Activated T-cell treated with anti-CD3 and anti-CD28 coated beads, Interleukin-2, amount 50 U/mL, for 1 hour (primary cell): ENCODE data around the gene METTL25.

ENCODE experiments used
- DNase-seq: peaks from one replicate; pipeline ENCODE4 v3.0.0-alpha.2; 2020

METTL25 gene

DNA sequence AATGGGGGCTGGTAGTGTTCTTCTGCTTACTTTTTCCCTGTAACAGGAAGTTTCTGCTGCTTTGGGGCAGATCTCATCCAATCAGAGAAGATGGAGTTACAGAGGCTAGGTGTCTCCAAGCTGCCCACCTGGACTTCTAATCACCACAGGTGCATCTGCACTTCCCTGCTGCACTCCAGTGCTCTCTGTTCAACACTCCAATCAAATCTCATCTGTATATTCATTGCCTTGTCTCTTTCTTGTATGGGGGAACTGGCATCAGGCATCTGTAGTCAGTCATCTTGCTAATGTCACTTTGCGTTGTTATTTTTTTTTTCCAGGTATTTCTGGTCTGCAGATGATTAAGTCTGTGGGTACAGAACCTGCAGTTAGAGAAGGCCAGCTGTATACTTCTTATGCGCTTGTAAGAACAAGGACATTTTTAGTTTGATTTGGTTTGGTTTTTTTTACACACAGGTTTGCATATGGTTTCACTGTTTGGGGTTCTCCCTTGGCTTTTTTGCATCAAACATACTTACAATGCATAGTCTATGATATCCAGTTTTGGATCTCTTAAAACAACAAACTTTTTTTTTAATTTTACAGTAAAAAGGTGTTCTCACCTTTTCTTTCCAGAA lies 116.0 kb downstream of the METTL25 start:
- DNase-seq: no peak

- no peak for DNase-seq
Measured at GRCh38 chr12:82474798-82475184, 116.5 kb downstream of the METTL25 start.

GRCh38 chr12:82475211-82475610 lies 116.9 kb downstream of the METTL25 start:
- DNase-seq: no peak

DNA sequence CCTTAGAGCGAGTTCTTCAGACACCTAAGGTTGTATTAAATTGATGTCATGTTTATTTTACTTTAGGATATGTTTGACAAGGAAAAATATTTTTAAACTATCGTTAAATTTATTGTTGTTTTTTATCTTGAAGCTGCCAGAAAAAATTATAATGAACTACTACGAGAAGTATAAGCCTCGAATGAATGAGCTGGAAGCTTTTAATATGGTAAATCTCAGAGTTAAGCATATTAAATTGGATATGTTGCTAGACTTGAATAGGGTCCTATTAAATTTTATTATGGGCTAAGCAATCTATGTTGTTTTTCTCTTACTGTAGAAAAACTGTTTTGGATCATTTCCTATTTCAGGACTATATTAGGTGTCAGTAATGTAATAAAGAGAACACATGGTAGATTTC lies 118.2 kb downstream of the METTL25 start:
- no peak for DNase-seq

DNA sequence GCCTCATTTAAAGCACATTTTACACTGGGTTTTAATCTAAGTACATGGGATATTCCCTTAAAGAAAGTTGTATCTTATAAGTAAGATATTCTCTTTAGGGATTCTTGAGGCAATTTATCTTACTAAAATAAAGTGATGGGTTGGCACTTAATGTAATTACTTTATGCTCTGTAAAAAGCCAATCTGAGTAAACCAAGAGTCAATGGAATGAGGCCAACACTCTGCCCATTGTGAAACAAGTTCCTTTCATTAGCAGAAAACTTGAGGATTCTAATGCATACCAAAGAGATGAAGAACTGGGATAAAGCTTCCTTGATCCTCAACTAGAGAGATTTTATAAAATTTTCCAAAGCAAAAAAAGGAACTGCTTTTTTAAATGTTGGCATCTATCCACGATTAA lies 121.2 kb downstream of the METTL25 start:
- DNase-seq: no peak

- no peak for DNase-seq
Measured at GRCh38 chr12:82480606-82481005, 122.3 kb downstream of the METTL25 start.

DNA sequence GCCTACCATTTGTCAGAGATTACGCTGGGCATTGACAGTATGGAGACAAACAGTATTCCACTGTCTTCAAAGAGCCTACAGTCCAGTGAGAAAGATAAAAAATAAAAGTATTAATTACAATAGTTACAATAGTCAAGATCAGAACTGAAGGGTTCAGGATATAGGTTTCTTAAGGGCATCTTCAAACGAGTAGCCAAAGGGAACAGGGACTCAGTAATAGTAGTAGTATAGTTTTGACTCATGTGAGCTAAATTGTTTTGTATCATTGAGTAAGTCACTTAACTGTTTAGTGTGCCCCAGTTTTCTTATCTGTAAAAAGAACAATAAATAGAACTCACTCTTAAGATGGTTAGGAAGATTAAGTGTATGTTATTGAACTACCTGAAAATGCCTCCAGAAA lies 123.6 kb downstream of the METTL25 start:
- DNase-seq: no peak

DNA sequence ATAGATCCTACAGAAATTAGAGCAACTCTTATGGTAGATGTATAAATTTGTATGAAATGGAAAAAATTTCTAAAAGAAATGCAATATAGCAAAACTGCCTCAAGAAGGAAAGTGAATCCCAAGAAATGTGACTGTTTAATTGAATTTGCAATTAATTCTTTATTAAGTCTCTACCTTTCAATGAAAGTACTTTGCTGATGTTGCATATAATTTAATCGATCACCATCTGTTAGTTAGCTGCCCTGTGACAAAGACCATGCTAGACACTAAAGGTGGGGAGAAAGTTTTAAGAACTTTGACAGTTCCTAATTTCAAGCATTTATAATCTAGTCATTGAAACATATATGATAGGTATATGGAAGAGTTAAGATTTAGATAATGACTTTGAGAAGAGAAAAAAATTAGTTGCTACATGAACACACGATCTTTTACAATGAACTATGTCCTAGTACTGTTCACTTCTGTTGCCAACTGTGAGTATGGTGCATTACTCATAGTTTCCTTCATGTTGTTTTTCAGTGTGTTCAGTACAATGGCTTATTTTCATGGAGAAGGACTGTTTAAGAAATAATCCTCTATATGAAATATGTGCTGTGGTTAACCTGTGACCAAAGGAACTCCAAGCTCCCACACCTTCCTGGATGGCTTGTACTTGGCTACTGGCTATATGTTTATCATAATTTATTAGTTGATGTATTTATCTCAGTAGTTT lies 128.4 kb downstream of the METTL25 start:
- no peak for DNase-seq

- DNase-seq: no peak
Measured at GRCh38 chr12:82504409-82504808, 146.1 kb downstream of the METTL25 start.

GRCh38 chr12:82505150-82505549 lies 146.8 kb downstream of the METTL25 start:
- no peak for DNase-seq

DNA sequence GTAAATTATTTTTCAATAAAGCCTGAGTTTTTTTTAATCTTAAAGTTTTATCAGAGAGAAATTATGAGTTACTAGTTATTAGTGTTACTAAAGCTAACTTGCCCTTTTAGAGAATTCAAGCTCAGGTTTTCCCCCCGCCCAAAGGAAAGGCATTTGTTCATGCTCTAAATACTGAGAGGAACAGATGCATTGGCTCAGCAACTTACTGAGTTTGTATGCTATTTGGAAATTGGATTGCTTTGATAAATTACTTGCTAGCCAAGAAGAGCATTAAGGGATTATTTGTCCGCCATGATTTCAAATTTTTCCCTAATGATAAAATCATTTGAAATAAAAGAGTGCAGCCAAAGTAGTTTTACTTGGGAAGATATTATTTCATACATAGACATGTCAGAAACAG lies 149.4 kb downstream of the METTL25 start:
- DNase-seq: no peak

DNA sequence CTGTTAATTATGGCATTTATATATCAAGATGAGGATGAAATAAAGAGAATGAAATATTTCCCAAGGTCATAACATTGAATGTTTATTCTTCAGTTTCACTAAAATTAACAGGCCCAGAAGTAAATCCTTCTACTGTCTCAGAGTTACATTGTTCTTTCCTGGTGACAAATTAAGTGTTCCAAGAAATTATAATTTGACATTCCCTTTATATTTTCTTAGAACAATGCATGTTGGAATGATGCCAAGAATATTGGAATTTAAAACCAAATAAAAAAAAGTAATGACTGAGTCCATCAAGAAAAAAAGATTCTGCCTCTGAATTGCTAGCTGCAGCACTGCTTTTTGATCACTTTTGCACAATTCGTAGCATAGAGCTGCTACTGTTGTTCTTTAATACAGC lies 152.1 kb downstream of the METTL25 start:
- DNase-seq: no peak

GRCh38 chr12:82514880-82515279 lies 156.6 kb downstream of the METTL25 start:
- DNase-seq: no peak

- no peak for DNase-seq
Measured at GRCh38 chr12:82515652-82516051, 157.3 kb downstream of the METTL25 start.

DNA sequence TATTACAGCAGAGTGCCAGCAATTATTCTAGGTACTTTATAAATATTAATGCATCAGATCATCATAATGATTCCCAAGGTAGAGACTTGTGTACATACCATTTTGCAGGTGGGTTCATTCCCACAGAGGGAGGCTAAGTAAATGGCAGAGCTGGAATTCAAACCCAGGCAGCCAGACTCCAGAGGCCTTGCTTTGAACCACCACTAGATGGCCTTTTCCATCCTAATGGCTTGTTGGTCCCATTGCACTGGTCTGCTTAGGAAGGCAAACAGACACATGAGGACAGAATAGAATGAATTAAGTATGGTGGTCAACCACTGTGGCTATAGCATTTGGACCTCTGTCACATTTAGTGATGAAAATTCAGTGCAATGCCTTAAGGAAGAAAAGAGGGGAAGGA lies 158.7 kb downstream of the METTL25 start:
- no peak for DNase-seq

DNA sequence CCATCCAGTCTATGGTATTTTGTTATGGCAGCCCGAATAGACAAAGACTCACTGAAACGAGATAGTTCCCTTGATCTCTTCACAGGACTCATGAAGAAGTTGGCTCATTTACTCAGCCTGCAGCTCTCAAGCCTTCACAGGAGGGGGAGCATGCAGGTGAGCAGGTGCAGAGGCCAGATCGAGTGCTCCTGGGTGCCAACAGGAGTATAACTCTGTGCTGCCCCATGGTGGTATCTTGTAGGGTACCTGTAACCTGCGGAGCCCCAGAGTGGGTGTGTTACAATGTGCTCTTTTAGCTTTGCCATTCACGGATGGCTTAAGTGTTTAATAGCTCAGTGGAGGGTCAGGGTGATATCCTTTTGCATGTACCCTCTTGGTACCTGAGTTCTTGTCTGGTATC lies 159.5 kb downstream of the METTL25 start:
- no peak for DNase-seq

DNA sequence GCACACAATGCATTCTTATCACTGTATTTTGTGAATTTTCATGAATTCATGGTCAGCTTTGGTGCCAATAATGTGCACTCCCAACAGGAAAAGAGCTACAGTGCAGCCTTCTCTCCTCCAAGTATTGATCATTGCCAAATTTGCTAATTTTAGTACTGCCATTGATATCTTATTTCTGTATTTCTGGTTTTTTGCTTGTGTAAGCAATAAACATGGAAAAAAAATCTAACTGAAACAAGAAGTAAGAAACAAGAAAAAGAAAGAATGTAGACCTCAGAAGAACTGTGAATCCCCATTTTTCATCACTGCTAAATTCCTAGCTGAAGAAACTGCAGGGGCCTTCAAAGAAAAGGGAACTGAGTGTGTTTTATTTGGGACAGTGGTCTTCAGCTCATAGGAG lies 161.2 kb downstream of the METTL25 start:
- DNase-seq: no peak

- no peak for DNase-seq
Measured at GRCh38 chr12:82522285-82522684, 164.0 kb downstream of the METTL25 start.

DNA sequence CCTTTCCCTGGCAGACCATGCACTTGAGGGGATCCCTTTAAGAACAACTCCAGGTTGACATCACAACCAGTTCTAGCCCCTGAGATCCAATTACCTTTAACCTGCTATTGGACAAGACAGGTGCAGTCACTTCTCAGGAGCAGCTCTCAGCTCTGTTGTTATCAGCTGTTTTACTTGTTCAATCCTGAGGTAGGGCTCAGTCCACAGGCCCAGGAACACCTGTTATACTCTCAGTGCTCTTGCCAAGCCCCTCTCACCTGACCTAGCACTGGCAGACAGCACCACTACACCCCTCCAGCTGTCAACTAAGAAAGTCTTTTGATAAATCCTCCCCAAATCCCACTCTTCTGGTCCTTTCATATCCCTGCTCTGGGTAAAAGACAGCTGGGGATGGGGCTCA lies 164.4 kb downstream of the METTL25 start:
- no peak for DNase-seq

DNA sequence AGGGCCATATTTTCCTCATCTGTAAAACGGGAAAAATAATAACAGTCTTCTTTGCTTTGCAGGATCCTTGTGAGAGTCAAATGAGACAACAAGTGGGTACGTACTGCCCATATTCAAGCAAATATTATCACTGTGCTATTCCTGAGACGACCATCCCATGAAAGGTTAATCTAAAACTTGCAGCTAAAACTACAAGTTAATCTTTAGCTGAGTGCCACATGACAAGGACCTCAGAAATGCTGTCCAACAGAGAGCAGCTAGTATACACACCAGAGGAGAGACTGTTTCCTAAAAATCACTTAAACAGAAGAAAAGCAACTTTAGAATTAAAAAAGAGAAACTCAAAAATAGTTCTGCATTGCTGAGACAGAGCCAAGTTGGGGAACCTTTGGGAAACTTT lies 165.7 kb downstream of the METTL25 start:
- DNase-seq: no peak

DNA sequence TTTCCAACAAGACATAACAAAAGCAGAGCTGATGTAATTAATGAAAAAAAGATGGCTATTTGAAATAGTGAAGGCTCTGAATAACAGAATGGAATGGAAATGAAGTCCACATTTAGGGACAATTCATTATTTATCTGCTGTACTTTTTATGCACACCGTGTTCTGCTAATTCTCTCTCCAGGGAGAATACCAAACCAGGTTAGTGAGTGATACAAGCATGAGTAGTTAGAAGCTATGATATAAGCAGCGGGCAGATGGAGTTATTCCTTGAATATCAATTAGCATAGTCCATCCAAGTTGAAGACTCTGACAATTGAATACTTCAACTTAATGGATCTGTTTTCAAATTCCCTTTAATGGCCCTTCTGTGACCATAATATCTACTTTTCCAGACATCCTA lies 166.3 kb downstream of the METTL25 start:
- DNase-seq: no peak

DNA sequence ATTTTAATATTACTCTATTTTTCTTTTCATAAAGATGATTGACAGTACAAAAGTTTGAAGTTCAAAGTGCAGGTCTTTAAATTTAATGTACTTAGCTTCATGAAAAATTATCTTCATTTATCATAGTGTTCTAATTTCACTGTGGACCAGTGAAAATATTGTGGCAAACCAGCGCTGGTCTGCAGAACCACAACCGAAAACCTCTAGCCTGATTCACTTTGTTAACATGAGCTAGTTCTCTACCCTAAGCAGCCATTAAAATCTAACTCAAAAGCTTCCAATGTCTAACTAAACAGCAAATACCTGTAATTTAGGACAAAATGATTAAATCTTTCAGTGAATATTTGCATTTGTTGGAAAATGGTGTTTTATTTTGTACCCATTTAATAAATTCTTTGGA lies 167.3 kb downstream of the METTL25 start:
- no peak for DNase-seq

DNA sequence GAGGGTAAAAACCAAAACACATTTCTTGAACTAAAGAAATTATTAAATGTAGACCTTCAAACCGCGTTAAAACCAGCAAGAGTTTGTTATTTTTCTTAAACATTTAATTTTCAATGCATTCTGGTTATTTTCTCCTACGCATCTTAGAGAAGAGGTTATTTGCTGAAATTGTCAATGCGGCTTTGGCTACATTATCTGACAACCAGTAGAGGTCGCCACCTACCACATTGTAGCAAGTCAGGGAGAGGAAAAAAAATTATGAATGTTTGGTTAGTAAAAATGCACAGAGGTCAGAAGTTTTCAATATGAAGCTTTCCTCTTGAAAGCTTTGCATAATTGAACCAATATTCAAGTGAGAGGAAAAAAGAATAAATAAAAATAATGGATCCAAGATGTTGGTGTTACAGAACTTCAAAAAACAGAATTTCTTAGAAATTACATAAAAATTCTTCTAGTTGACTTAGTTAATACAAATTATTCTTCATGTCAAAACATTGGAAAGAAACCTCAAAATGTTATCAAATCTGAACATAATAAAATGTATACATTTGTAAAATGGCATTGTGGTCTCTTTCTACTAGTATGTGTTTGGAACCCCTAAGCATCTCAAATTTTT lies 168.9 kb downstream of the METTL25 start:
- DNase-seq: no peak
